Liver (tissue), 9 donors: ENCODE measurements around the gene NODAL. TPM values are rescaled to one million over a fixed set of nuclear protein-coding genes. Genes with fewer than 3 reads are reported as not detected.

ENCODE experiments used
- DNase-seq: peaks from one replicate; pipeline ENCODE4 v3.0.0-alpha.2; 2017; ENCODE audit warnings: low spot score
- H3K27ac ChIP-seq, 2 donors: one replicate each; pipeline ENCODE4 v1.7.0; 2013; ENCODE audit warnings: inconsistent platforms in 2 of 2, low read length in 2 of 2, control low read depth in 1 of 2, low read depth in 1 of 2, mild to moderate bottlenecking in 1 of 2
- H3K27me3 ChIP-seq, 4 donors: one replicate each; pipeline versions ENCODE4 v1.6.1 to v1.7.0; 2013; ENCODE audit warnings: low read length in 3 of 4, inconsistent platforms in 1 of 4, mild to moderate bottlenecking in 1 of 4, moderate library complexity in 1 of 4; ENCODE audit not compliant: control insufficient read depth in 4 of 4, insufficient read depth in 4 of 4
- H3K36me3 ChIP-seq, 4 donors: one replicate each; pipeline versions ENCODE4 v1.6.1 to v1.7.0; 2013; ENCODE audit warnings: low read length in 3 of 4, mild to moderate bottlenecking in 3 of 4, low read depth in 1 of 4, moderate library complexity in 1 of 4; ENCODE audit not compliant: control insufficient read depth in 4 of 4, insufficient read depth in 3 of 4
- H3K4me1 ChIP-seq, 4 donors: one replicate each; pipeline versions ENCODE4 v1.6.1 to v1.7.0; 2013; ENCODE audit warnings: low read length in 3 of 4, mild to moderate bottlenecking in 3 of 4, moderate library complexity in 1 of 4; ENCODE audit not compliant: control insufficient read depth in 4 of 4, insufficient read depth in 4 of 4
- H3K4me3 ChIP-seq, 3 donors: one replicate each; pipeline versions ENCODE4 v1.6.1 to v1.7.0; 2013; ENCODE audit warnings: low read length in 3 of 3, control low read depth in 1 of 3, low read depth in 1 of 3, mild to moderate bottlenecking in 1 of 3
- H3K9ac ChIP-seq, 2 donors: one replicate each; pipeline ENCODE4 v1.7.0; 2013; ENCODE audit warnings: low read length in 2 of 2, mild to moderate bottlenecking in 2 of 2, moderate library complexity in 2 of 2, control low read depth in 1 of 2, low read depth in 1 of 2
- H3K9me3 ChIP-seq, 4 donors: one replicate each; pipeline versions ENCODE4 v1.6.1 to v1.7.0; 2013; ENCODE audit warnings: low read length in 3 of 4; ENCODE audit not compliant: control insufficient read depth in 4 of 4
- EGR1 ChIP-seq, 2 donors: IDR thresholded peaks; 2 replicates each; pipeline ENCODE4 v1.6.1; 2016 to 2018; ENCODE audit warnings: antibody characterized with exemption in 2 of 2, low read depth in 2 of 2
- FOXA1 ChIP-seq: IDR thresholded peaks from 2 replicates; pipeline ENCODE4 v1.6.1; 2016; ENCODE audit warnings: antibody characterized with exemption
- FOXA2 ChIP-seq: IDR thresholded peaks from 2 replicates; pipeline ENCODE4 v1.6.1; 2016; ENCODE audit warnings: antibody characterized with exemption
- GABPA ChIP-seq, 2 donors: IDR thresholded peaks in 1 of 2; conservative IDR thresholded peaks in 1 of 2; 2 replicates each; pipeline ENCODE4 v1.6.1; 2016; ENCODE audit warnings: antibody characterized with exemption in 2 of 2, mild to moderate bottlenecking in 1 of 2, moderate library complexity in 1 of 2
- HNF4A ChIP-seq, 2 donors: conservative IDR thresholded peaks; 2 replicates each; pipeline ENCODE4 v1.6.1; 2016; ENCODE audit warnings: antibody characterized with exemption in 2 of 2, mild to moderate bottlenecking in 2 of 2
- HNF4G ChIP-seq: IDR thresholded peaks from 2 replicates; pipeline ENCODE4 v1.6.1; 2016; ENCODE audit warnings: antibody characterized with exemption
- JUND ChIP-seq, 2 donors: IDR thresholded peaks; 2 replicates each; pipeline ENCODE4 v1.6.1; 2016; ENCODE audit warnings: antibody characterized with exemption in 2 of 2
- NR2F2 ChIP-seq: IDR thresholded peaks from 2 replicates; pipeline ENCODE4 v1.6.1; 2016; ENCODE audit warnings: antibody characterized with exemption
- RAD21 ChIP-seq, 2 donors: IDR thresholded peaks; 2 replicates each; pipeline ENCODE4 v1.6.1; 2016; ENCODE audit warnings: antibody characterized with exemption in 2 of 2, mild to moderate bottlenecking in 2 of 2
- RXRA ChIP-seq, 2 donors: IDR thresholded peaks; 2 replicates each; pipeline ENCODE4 v1.6.1; 2017 to 2018; ENCODE audit warnings: antibody characterized with exemption in 2 of 2, mild to moderate bottlenecking in 1 of 2
- SP1 ChIP-seq: IDR thresholded peaks from 2 replicates; pipeline ENCODE4 v1.6.1; 2018; ENCODE audit warnings: antibody characterized with exemption, mild to moderate bottlenecking
- TAF1 ChIP-seq: conservative IDR thresholded peaks from 2 replicates; pipeline ENCODE4 v1.6.1; 2016; ENCODE audit warnings: antibody characterized with exemption, mild to moderate bottlenecking
- YY1 ChIP-seq: IDR thresholded peaks from 2 replicates; pipeline ENCODE4 v1.6.1; 2016; ENCODE audit warnings: antibody characterized with exemption, mild to moderate bottlenecking
- WGBS: extraction: QIAGEN DNeasy Blood & Tissue Kit; methylation state at CpG from one replicate; pipeline ENCODE4 v1.1.7; 2013; 5-methylcytosine and 5-hydroxymethylcytosine counted together
- polyA plus RNA-seq, 2 donors: library from polyadenylated mRNA; stranded (reverse) in 1 of 2; unstranded in 1 of 2; fragments of 200-250 nt in 1 of 2; fragments of >200 nt in 1 of 2; fragmentation: Nextera tagmentation in 1 of 2; extraction: Ambion mirVana in 1 of 2; gene quantifications; one replicate each; pipeline versions ENCODE4 v1.2.1 to v1.2.3, GENCODE V29; 2013 to 2015
- total RNA-seq, 2 donors: library from RNA; depleted of rRNA; stranded (reverse); fragments of >200 nt; gene quantifications; one replicate each; pipeline ENCODE4 v1.2.3, GENCODE V29; 2014
- TF ChIP-seq, protein P1 (sequence below): fragments of 150-350 bp; IDR thresholded peaks from 2 replicates; pipeline ENCODE4 v1.5.1; 2017; ENCODE audit warnings: improper control_type of control experiment, low read depth, low read length; ENCODE audit not compliant: missing input control
- TF ChIP-seq, protein P2 (sequence below): IDR thresholded peaks from 2 replicates; pipeline ENCODE4 v1.6.1; 2016; ENCODE audit warnings: antibody characterized with exemption
- TF ChIP-seq, protein P3 (sequence below): IDR thresholded peaks from 2 replicates; pipeline ENCODE4 v1.6.1; 2016; ENCODE audit warnings: antibody characterized with exemption
- TF ChIP-seq, protein P4 (sequence below): IDR thresholded peaks from 2 replicates; pipeline ENCODE4 v1.6.1; 2016; ENCODE audit warnings: antibody characterized with exemption
- TF ChIP-seq, protein P5 (sequence below): IDR thresholded peaks from 2 replicates; pipeline ENCODE4 v1.6.1; 2016; ENCODE audit warnings: antibody characterized with exemption, mild to moderate bottlenecking
- donor health status: healthy.
- donor health status: healthy.
- donor health status: healthy.
- donor health status: healthy.
- donor health status: healthy.

NODAL gene
- total and polyA plus RNA-seq, 4 donors: not detected

DNA sequence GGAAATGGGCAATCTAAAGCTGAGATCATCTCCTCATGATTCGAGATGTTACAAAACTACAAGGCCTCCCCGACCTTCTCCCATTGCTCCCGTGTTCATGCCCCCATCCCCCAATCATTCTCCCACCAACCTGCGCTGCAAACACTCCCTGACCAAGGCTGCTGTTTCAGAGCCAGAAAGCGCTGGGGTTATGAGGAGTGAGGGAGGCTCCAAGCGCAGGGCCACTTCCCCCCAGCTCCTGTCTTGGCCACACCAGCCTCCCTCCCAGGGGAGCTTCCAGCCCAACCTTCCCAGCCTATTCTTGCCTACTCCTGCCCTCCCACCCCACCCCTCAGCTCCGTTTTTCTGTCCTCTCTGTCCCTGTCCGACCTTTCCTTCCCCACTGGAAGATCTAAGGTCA is 14.7 kb upstream of the NODAL start:
- Histone ChIP-seq H3K9ac (no peak overlapping the region), H3K9me3 (no peaks in the 10 kb centered on the region), H3K27ac (no peak overlapping the region), H3K36me3 (no peaks in the 10 kb centered on the region), H3K4me3 (no peak overlapping the region), H3K27me3 (peaks cover 0 to 5% (median under 1%) of the 10 kb centered on the region in 4 donors), H3K4me1 (peaks cover 5 to 8% (median 7%) of the 10 kb centered on the region in 4 donors)
- DNase-seq: no peak
- no peak for TF ChIP-seq HNF4A (conservative IDR thresholded peaks at IDR 0.05)
- TF ChIP-seq, protein P1, sequence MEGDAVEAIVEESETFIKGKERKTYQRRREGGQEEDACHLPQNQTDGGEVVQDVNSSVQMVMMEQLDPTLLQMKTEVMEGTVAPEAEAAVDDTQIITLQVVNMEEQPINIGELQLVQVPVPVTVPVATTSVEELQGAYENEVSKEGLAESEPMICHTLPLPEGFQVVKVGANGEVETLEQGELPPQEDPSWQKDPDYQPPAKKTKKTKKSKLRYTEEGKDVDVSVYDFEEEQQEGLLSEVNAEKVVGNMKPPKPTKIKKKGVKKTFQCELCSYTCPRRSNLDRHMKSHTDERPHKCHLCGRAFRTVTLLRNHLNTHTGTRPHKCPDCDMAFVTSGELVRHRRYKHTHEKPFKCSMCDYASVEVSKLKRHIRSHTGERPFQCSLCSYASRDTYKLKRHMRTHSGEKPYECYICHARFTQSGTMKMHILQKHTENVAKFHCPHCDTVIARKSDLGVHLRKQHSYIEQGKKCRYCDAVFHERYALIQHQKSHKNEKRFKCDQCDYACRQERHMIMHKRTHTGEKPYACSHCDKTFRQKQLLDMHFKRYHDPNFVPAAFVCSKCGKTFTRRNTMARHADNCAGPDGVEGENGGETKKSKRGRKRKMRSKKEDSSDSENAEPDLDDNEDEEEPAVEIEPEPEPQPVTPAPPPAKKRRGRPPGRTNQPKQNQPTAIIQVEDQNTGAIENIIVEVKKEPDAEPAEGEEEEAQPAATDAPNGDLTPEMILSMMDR: no peak
- TF ChIP-seq, protein P2, sequence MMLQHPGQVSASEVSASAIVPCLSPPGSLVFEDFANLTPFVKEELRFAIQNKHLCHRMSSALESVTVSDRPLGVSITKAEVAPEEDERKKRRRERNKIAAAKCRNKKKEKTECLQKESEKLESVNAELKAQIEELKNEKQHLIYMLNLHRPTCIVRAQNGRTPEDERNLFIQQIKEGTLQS: no peak
- 71% methylated on average over 8 of the region's 8 CpGs for WGBS

DNA sequence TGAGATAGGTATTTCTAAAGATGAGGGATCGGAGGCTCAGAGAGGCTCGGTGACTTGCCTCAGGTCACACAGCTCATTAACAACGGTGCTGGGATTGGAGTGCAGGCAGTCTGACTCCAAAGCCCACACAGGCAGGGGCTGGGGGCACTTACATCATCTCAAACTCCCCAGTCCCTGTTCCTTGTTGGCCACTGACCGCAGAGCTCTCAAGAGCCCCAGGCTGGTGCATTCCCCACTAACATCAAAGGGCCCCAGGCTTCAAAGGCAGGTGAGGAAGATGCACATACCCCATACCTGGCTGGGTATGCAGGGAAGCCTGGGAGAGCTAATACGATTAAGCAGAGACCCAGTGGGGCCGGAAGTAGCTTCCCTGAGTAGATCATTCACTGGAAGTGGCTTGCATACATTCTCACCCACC is 13.7 kb upstream of the NODAL start:
- 69% methylated on average over 6 of the region's 6 CpGs for WGBS
- Histone ChIP-seq H3K9me3 (no peaks in the 10 kb centered on the region), H3K9ac (no peak overlapping the region), H3K27ac (no peak overlapping the region), H3K36me3 (no peaks in the 10 kb centered on the region), H3K4me1 (peaks cover 5 to 8% (median 7%) of the 10 kb centered on the region in 4 donors), H3K27me3 (peaks cover 0 to 5% (median under 1%) of the 10 kb centered on the region in 4 donors), H3K4me3 (no peak overlapping the region)
- TF ChIP-seq, protein P3, sequence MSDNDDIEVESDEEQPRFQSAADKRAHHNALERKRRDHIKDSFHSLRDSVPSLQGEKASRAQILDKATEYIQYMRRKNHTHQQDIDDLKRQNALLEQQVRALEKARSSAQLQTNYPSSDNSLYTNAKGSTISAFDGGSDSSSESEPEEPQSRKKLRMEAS: no peak
- TF ChIP-seq, protein P1: no peak
- TF ChIP-seq HNF4G (no peak), GABPA (IDR thresholded peaks at IDR 0.05 in 1 of 2, conservative IDR thresholded peaks at IDR 0.05 in 1 of 2) (no peak), RXRA (IDR thresholded peaks at IDR 0.05) (no peak), YY1 (no peak), FOXA1 (no peak), FOXA2 (no peak), SP1 (no peak), NR2F2 (no peak), RAD21 (IDR thresholded peaks at IDR 0.05) (no peak), HNF4A (conservative IDR thresholded peaks at IDR 0.05) (no peak), TAF1 (no peak), EGR1 (IDR thresholded peaks at IDR 0.05; ENCODE audit: low read depth in 2 of 2) (no peak), JUND (IDR thresholded peaks at IDR 0.05) (no peak)
- TF ChIP-seq, protein P4, sequence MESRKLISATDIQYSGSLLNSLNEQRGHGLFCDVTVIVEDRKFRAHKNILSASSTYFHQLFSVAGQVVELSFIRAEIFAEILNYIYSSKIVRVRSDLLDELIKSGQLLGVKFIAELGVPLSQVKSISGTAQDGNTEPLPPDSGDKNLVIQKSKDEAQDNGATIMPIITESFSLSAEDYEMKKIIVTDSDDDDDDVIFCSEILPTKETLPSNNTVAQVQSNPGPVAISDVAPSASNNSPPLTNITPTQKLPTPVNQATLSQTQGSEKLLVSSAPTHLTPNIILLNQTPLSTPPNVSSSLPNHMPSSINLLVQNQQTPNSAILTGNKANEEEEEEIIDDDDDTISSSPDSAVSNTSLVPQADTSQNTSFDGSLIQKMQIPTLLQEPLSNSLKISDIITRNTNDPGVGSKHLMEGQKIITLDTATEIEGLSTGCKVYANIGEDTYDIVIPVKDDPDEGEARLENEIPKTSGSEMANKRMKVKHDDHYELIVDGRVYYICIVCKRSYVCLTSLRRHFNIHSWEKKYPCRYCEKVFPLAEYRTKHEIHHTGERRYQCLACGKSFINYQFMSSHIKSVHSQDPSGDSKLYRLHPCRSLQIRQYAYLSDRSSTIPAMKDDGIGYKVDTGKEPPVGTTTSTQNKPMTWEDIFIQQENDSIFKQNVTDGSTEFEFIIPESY: no peak
- TF ChIP-seq, protein P5, sequence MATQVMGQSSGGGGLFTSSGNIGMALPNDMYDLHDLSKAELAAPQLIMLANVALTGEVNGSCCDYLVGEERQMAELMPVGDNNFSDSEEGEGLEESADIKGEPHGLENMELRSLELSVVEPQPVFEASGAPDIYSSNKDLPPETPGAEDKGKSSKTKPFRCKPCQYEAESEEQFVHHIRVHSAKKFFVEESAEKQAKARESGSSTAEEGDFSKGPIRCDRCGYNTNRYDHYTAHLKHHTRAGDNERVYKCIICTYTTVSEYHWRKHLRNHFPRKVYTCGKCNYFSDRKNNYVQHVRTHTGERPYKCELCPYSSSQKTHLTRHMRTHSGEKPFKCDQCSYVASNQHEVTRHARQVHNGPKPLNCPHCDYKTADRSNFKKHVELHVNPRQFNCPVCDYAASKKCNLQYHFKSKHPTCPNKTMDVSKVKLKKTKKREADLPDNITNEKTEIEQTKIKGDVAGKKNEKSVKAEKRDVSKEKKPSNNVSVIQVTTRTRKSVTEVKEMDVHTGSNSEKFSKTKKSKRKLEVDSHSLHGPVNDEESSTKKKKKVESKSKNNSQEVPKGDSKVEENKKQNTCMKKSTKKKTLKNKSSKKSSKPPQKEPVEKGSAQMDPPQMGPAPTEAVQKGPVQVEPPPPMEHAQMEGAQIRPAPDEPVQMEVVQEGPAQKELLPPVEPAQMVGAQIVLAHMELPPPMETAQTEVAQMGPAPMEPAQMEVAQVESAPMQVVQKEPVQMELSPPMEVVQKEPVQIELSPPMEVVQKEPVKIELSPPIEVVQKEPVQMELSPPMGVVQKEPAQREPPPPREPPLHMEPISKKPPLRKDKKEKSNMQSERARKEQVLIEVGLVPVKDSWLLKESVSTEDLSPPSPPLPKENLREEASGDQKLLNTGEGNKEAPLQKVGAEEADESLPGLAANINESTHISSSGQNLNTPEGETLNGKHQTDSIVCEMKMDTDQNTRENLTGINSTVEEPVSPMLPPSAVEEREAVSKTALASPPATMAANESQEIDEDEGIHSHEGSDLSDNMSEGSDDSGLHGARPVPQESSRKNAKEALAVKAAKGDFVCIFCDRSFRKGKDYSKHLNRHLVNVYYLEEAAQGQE: no peak
- TF ChIP-seq, protein P2: no peak
- no peak for DNase-seq
